K562 (cell line): ENCODE results near the gene CBFA2T2. TPM values are rescaled to one million over a fixed set of nuclear protein-coding genes. Genes with fewer than 3 reads are reported as not detected.
A peak's percentile ranks its signal among the peaks of the same experiment; 100 is the strongest.
"Not testable (repeated sequence)": the region's sequence is repeated elsewhere in the genome, so short reads cannot be mapped to it uniquely, and the experiment has no call there.

Experiments
- ATAC-seq: fragments of 200-7000 bp; cut with Tn5 transposase; 3 replicates; pipeline ENCODE4 v1.9.1; 2020; ENCODE audit warnings: moderate library complexity
- BruUV-seq: library from RNA; stranded (reverse); fragments of 400-500 nt; replicated peaks from 2 replicates; lab custom pipeline; 2021; lab: Mats Ljungman, UMichigan
- CTCF ChIA-PET: fragments of 300-600 bp; formaldehyde crosslinking; extraction: SDS; loops from one replicate; lab custom pipeline; 2021; ENCODE audit warnings: low intra/inter-chr PET ratio; lab: Yijun Ruan, JAX
- POLR2A ChIA-PET: fragments of 300-600, 350-650 bp; sonication (Branson Sonifier 250); formaldehyde crosslinking; extraction: SDS; loops from one replicate; lab custom pipeline; 2021; ENCODE audit warnings: antibody characterized with exemption, inconsistent platforms; lab: Yijun Ruan, JAX
- DNase-seq, 4 experiments: peaks; one replicate each; pipeline versions ENCODE4 v3.0.0 to v3.0.0-alpha.2; 2011 to 2018; ENCODE audit warnings: low spot score in 3 of 4, mixed read lengths in 3 of 4; ENCODE audit errors: extremely low read depth in 1 of 4
- FAIRE-seq: peaks from 2 replicates; lab custom pipeline; 2011; peaks lifted over from hg19 to GRCh38; lab: Jason Lieb, UNC
- H2AFZ ChIP-seq: 2 replicates; pipeline ENCODE4 v1.6.0; 2011; ENCODE audit warnings: low read depth, low read length, control low read depth, inconsistent platforms
- H3K27ac ChIP-seq: fragments of 200-600 bp; 3 replicates; pipeline ENCODE4 v1.8.0; 2011; ENCODE audit warnings: low read depth, mild to moderate bottlenecking, control low read depth, inconsistent platforms, low read length, moderate library complexity, mixed read lengths; ENCODE audit errors: extremely low read depth
- H3K27me3 ChIP-seq, 2 experiments: fragments of 300-600 bp in 1 of 2; 2 replicates in 1 of 2; 3 replicates in 1 of 2; pipeline versions ENCODE4 v1.6.0 to v1.8.0; 2011; ENCODE audit warnings: inconsistent platforms in 2 of 2, low read length in 2 of 2, mild to moderate bottlenecking in 1 of 2, mixed read lengths in 1 of 2, moderate library complexity in 1 of 2; ENCODE audit not compliant: control insufficient read depth in 2 of 2, insufficient read depth in 2 of 2
- H3K36me3 ChIP-seq: fragments of 300-600 bp; 3 replicates; pipeline ENCODE4 v1.8.0; 2011; ENCODE audit warnings: mild to moderate bottlenecking, low read length, inconsistent platforms; ENCODE audit not compliant: control insufficient read depth, insufficient read depth
- H3K4me1 ChIP-seq, 2 experiments: fragments of 200-600 bp in 1 of 2; replicated peaks in 1 of 2; 2 replicates in 1 of 2; 3 replicates in 1 of 2; pipeline versions ENCODE4 v1.5.1 to v1.8.0; 2011; ENCODE audit warnings: inconsistent platforms in 2 of 2, low read length in 2 of 2, mild to moderate bottlenecking in 1 of 2, mixed read lengths in 1 of 2, moderate library complexity in 1 of 2; ENCODE audit not compliant: control insufficient read depth in 2 of 2, insufficient read depth in 2 of 2
- H3K4me2 ChIP-seq: 2 replicates; pipeline ENCODE4 v1.6.1; 2011; ENCODE audit warnings: low read length, control low read depth, inconsistent platforms, mixed read lengths; ENCODE audit not compliant: insufficient read depth
- H3K4me3 ChIP-seq: fragments of 200-600 bp; sonication (generic), shearing (Covaris generic); 2 replicates; pipeline ENCODE4 v1.5.1; 2016; ENCODE audit warnings: control low read depth, inconsistent platforms
- H3K79me2 ChIP-seq: fragments of 200-600 bp; 3 replicates; pipeline ENCODE4 v1.8.0; 2011; ENCODE audit warnings: low read length, inconsistent platforms; ENCODE audit not compliant: control insufficient read depth, insufficient read depth
- H3K9ac ChIP-seq, 2 experiments: 2 replicates each; pipeline versions ENCODE4 v1.6.0 to v1.6.1; 2011; ENCODE audit warnings: low read depth in 2 of 2, low read length in 2 of 2, control low read depth in 1 of 2, inconsistent platforms in 1 of 2, mild to moderate bottlenecking in 1 of 2, mixed read lengths in 1 of 2; ENCODE audit not compliant: insufficient read depth in 1 of 2
- H3K9me1 ChIP-seq: one replicate; pipeline ENCODE4 v1.6.0; 2011; ENCODE audit warnings: inconsistent platforms, mild to moderate bottlenecking, low read length, moderate library complexity; ENCODE audit not compliant: control insufficient read depth, insufficient read depth
- H3K9me3 ChIP-seq: replicated peaks from 2 replicates; pipeline ENCODE4 v1.5.1; 2011; ENCODE audit warnings: low read depth, low read length, inconsistent platforms; ENCODE audit not compliant: control insufficient read depth, insufficient read depth
- H4K20me1 ChIP-seq: replicated peaks from 2 replicates; pipeline ENCODE4 v1.6.1; 2011; ENCODE audit warnings: low read length, inconsistent platforms, mixed read lengths; ENCODE audit not compliant: control insufficient read depth, insufficient read depth
- ARID2 ChIP-seq: fragments of 450-650 bp; IDR thresholded peaks from 2 replicates; pipeline ENCODE4 v1.6.1; 2017; ENCODE audit warnings: antibody characterized with exemption, mild to moderate bottlenecking
- ATF1 ChIP-seq, 2 experiments: fragments of 450-650 bp in 1 of 2; IDR thresholded peaks; 2 replicates each; pipeline ENCODE4 v1.6.1; 2016; ENCODE audit warnings: missing compliant biosample characterization in 1 of 2, missing genetic modification characterization in 1 of 2
- BHLHE40 ChIP-seq: IDR thresholded peaks from 2 replicates; pipeline ENCODE4 v1.6.1; 2011; ENCODE audit warnings: low read length, improper control_type of control experiment
- CREM ChIP-seq: IDR thresholded peaks from 2 replicates; pipeline ENCODE4 v1.6.1; 2014; ENCODE audit warnings: antibody characterized with exemption, low read depth
- CTBP1 ChIP-seq: fragments of 450-650 bp; IDR thresholded peaks from 2 replicates; pipeline ENCODE4 v1.6.1; 2016; ENCODE audit warnings: borderline replicate concordance
- JUN ChIP-seq, 2 experiments: sonication (generic) in 1 of 2; formaldehyde crosslinking in 1 of 2; IDR thresholded peaks; 2 replicates each; pipeline versions ENCODE4 v1.6.1 to v1.8.0; 2012 to 2022; ENCODE audit warnings: borderline replicate concordance in 2 of 2, mild to moderate bottlenecking in 2 of 2, improper control_type of control experiment in 1 of 2, low read depth in 1 of 2, low read length in 1 of 2, missing genetic modification reagents in 1 of 2
- L3MBTL2 ChIP-seq: fragments of 450-650 bp; IDR thresholded peaks from 2 replicates; pipeline ENCODE4 v1.6.1; 2016; ENCODE audit warnings: mild to moderate bottlenecking, moderate library complexity
- PHF21A ChIP-seq: fragments of 450-650 bp; IDR thresholded peaks from 2 replicates; pipeline ENCODE4 v1.6.1; 2017; ENCODE audit warnings: low read depth, borderline replicate concordance
- RAD21 ChIP-seq, 2 experiments: fragments of 250-450 bp in 1 of 2; fragments of 450-650 bp in 1 of 2; sonication (Bioruptor Pico) in 1 of 2; formaldehyde crosslinking in 1 of 2; IDR thresholded peaks in 1 of 2; conservative IDR thresholded peaks in 1 of 2; 2 replicates each; pipeline versions ENCODE4 v1.4.0 to v1.8.0; 2020 to 2022; ENCODE audit warnings: mild to moderate bottlenecking in 2 of 2, moderate library complexity in 1 of 2
- RCOR1 ChIP-seq, 2 experiments: IDR thresholded peaks; 2 replicates each; pipeline ENCODE4 v1.6.1; 2012; ENCODE audit warnings: low read depth in 2 of 2, low read length in 2 of 2, borderline replicate concordance in 1 of 2, improper control_type of control experiment in 1 of 2
- SIN3B ChIP-seq: fragments of 450-650 bp; IDR thresholded peaks from 2 replicates; pipeline ENCODE4 v1.6.1; 2017; ENCODE audit warnings: low read depth, mild to moderate bottlenecking, moderate library complexity
- SMC3 ChIP-seq: conservative IDR thresholded peaks from 2 replicates; pipeline ENCODE4 v1.6.1; 2011; ENCODE audit warnings: low read depth, low read length, improper control_type of control experiment; ENCODE audit not compliant: insufficient read depth
- TEAD1 ChIP-seq, 2 experiments: fragments of 450-650 bp in 1 of 2; sonication (generic) in 1 of 2; formaldehyde crosslinking; IDR thresholded peaks; 2 replicates each; pipeline versions ENCODE4 v1.4.0 to v1.8.0; 2020 to 2022; ENCODE audit warnings: mild to moderate bottlenecking in 2 of 2, missing genetic modification reagents in 1 of 2
- XRCC5 ChIP-seq: fragments of 200-400 bp; formaldehyde crosslinking; IDR thresholded peaks from 2 replicates; pipeline ENCODE4 v1.6.1; 2017; ENCODE audit warnings: low read depth, mild to moderate bottlenecking, low read length
- ZNF384 ChIP-seq: IDR thresholded peaks from 2 replicates; pipeline ENCODE4 v1.6.1; 2012; ENCODE audit warnings: low read depth, low read length, improper control_type of control experiment
- WGBS: fragments of 100-300 bp; shearing (Covaris generic); methylation state at CpG from one replicate; pipeline ENCODE4 v1.1.6; 2016; ENCODE audit warnings: low coverage, mixed read lengths; ENCODE audit not compliant: insufficient coverage; ENCODE audit errors: missing lambda C conversion rate; 5-methylcytosine and 5-hydroxymethylcytosine counted together
- in situ Hi-C: fragments of 300-500 bp; cut with MboI; formaldehyde crosslinking; loops from 4 replicates; pipeline ENCODE4 v1.15.0; 2018; ENCODE audit warnings: inconsistent platforms, mixed read lengths
- intact Hi-C: fragments of 100-400 bp; cut with micrococcal nuclease; formaldehyde crosslinking; loops from 2 replicates; pipeline ENCODE4 v1.14.2; 2022
- polyA plus RNA-seq, 8 experiments: library from polyadenylated mRNA; depleted of rRNA in 4 of 8; stranded (reverse) in 5 of 8; unstranded in 3 of 8; fragments of >200 nt; fragmentation: Nextera tagmentation in 2 of 8; fragmentation: Illumina TruSeq in 1 of 8; extraction: Ambion mirVana in 2 of 8; extraction: Trizol in 1 of 8; gene quantifications; 2 replicates each; pipeline versions ENCODE4 v1.2.1 to v1.2.3, GENCODE V29; 2011 to 2014; ENCODE audit warnings: inconsistent platforms in 1 of 8, missing spikeins in 1 of 8
- total RNA-seq, 7 experiments: library from RNA; depleted of rRNA in 6 of 7; stranded (reverse); fragments of >200 nt in 6 of 7; fragmentation: Illumina TruSeq in 2 of 7; extraction: Trizol in 2 of 7; gene quantifications; 2 replicates each; pipeline versions ENCODE4 v1.2.1 to v1.2.3, GENCODE V29; 2011 to 2021; ENCODE audit warnings: low replicate concordance in 1 of 7
- TF ChIP-seq, protein P1 (sequence below): fragments of 450-650 bp; formaldehyde crosslinking; IDR thresholded peaks from 2 replicates; pipeline ENCODE4 v1.4.0; 2020; ENCODE audit warnings: mild to moderate bottlenecking, moderate library complexity
- TF ChIP-seq, protein P2 (sequence below), 2 experiments: fragments of 450-650 bp in 1 of 2; sonication (generic) in 1 of 2; formaldehyde crosslinking in 1 of 2; IDR thresholded peaks in 1 of 2; conservative IDR thresholded peaks in 1 of 2; 2 replicates each; pipeline versions ENCODE4 v1.6.1 to v1.8.1; 2016 to 2023; ENCODE audit warnings: mild to moderate bottlenecking in 2 of 2, moderate library complexity in 2 of 2, inconsistent platforms in 1 of 2, missing genetic modification reagents in 1 of 2

The CBFA2T2 gene
- total and polyA plus RNA-seq, 9 of the 15 experiments (the other 6 are each of a cell fraction or from before 2014, with no cell fraction given), result 0.27 to 9.6 (median 5.8) TPM

DNA sequence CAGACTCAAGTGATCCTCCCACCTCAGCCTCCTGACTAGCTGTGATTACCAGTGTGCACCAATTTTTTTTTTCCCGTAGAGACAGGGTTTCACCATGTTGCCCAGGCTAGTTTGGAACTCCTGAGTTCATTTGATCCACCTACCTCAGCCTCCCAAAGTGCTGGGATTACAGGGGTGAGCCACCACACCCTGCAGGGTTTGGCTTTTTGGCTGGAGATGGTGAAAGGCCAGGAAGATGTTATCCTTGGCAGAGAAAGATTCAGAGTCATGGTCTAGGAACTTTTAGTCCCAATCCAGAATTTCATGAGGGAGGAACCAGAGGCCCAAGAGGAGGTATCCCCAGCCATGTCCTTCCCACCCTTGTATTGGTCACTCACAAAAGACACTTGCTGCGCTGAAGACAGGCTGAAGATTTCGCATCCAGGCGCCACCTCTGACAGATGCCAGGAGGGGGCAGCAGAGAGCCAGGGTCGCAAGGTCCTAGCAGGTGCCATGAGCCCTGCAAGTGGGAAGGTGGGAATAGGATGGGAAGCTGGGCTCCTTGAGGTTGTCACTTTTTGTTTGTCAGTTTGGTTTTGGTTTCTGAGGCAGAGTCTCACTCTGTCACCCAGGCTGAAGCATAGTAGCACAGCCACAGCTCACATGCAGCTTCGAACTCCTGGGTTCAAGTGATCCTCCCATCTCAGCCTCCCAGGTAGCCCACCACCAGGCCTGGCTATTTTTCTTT, 32.8 kb upstream of the CBFA2T2 start:
- H3K79me2 ChIP-seq; H3K27me3 ChIP-seq; H4K20me1 ChIP-seq; H3K4me3 ChIP-seq; H3K4me1 ChIP-seq; H3K9ac ChIP-seq; H3K9me3 ChIP-seq; H3K36me3 ChIP-seq; H3K27ac ChIP-seq; in situ Hi-C loops; BruUV-seq; H3K9me1 ChIP-seq; H2AFZ ChIP-seq; H3K4me2 ChIP-seq; TF ChIP-seq JUN (CRISPR knock-in tag; IDR thresholded peaks at IDR 0.05; ENCODE audit: borderline replicate concordance); ATF1 (CRISPR knock-in tag; IDR thresholded peaks at IDR 0.05): not testable (repeated sequence)
- DNase-seq (peak; percentile 72 to 87 (median 83)), ATAC-seq (peak; percentile 96), FAIRE-seq (peak; percentile 93)
- intact Hi-C loops, result loop anchor here (2.0 kb wide), 1 partner anchor 196 kb away; no protein-coding TSS in a partner anchor
- ChIA-PET CTCF (interaction anchor here (0.5 to 1.1 kb wide), 4 partner anchors 142 to 211 kb away, joined by 3 to 8 read pairs (median 4); no protein-coding TSS in a partner anchor), POLR2A (interaction anchor here (0.6 kb wide), 1 partner anchor 13 kb away, joined by 3 read pairs; the partner anchor contains the start of gene SNTA1)
- WGBS, result 23% methylated on average over 5 of the region's 6 CpGs
- TF ChIP-seq BHLHE40, result 0 out of 2 replicates have a peak, but pooled peaks have one; percentile 45
- TF ChIP-seq PHF21A, result 0 out of 2 replicates have a peak, but pooled peaks have one; percentile 31
- TF ChIP-seq JUN (IDR thresholded peaks at IDR 0.05; ENCODE audit: borderline replicate concordance, low read depth, low read length), result 0 out of 2 replicates have a peak, but pooled peaks have one; percentile 23
- TF ChIP-seq XRCC5, result peak; percentile 89
- TF ChIP-seq ZNF384, result peak; percentile 22; the same call in 1 of the 2 replicates
- peak; percentile 23; the same call in 1 of the 2 replicates for TF ChIP-seq SIN3B
- TF ChIP-seq CTBP1, result peak; percentile 43; the same call in 1 of the 2 replicates
- peak; percentile 39; the same call in 1 of the 2 replicates for TF ChIP-seq CREM
- peak; percentile 86 to 93 for TF ChIP-seq RAD21 (CRISPR knock-in tag; conservative IDR thresholded peaks at IDR 0.05 in 1 of 2, IDR thresholded peaks at IDR 0.05 in 1 of 2)
- TF ChIP-seq SMC3, result peak; percentile 90
- TF ChIP-seq ATF1 (tag; IDR thresholded peaks at IDR 0.05), result 0 out of 2 replicates have a peak, but pooled peaks have one; percentile 15
- TF ChIP-seq, protein P1, sequence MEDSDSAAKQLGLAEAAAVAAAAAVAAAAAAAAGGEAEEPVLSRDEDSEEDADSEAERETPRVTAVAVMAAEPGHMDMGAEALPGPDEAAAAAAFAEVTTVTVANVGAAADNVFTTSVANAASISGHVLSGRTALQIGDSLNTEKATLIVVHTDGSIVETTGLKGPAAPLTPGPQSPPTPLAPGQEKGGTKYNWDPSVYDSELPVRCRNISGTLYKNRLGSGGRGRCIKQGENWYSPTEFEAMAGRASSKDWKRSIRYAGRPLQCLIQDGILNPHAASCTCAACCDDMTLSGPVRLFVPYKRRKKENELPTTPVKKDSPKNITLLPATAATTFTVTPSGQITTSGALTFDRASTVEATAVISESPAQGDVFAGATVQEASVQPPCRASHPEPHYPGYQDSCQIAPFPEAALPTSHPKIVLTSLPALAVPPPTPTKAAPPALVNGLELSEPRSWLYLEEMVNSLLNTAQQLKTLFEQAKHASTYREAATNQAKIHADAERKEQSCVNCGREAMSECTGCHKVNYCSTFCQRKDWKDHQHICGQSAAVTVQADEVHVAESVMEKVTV (CRISPR knock-in tag), result peak; percentile 83
- 0 out of 2 replicates have a peak, but pooled peaks have one; percentile 33 for TF ChIP-seq L3MBTL2
- TF ChIP-seq RCOR1 (IDR thresholded peaks at IDR 0.05; ENCODE audit: borderline replicate concordance in 1 of 2, low read depth in 2 of 2, low read length in 2 of 2), result peak in 1 of 2 experiments; percentile 73; a peak in 1 of 4 replicates
- peak in 1 of 2 experiments; percentile 67; a peak in 1 of 4 replicates for TF ChIP-seq TEAD1 (CRISPR knock-in tag; IDR thresholded peaks at IDR 0.05)
- TF ChIP-seq ARID2, result peak; percentile 91
- TF ChIP-seq, protein P2, sequence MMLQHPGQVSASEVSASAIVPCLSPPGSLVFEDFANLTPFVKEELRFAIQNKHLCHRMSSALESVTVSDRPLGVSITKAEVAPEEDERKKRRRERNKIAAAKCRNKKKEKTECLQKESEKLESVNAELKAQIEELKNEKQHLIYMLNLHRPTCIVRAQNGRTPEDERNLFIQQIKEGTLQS (IDR thresholded peaks at IDR 0.05), result not testable (repeated sequence)
- TF ChIP-seq, protein P2 (CRISPR knock-in tag; conservative IDR thresholded peaks at IDR 0.05), result 0 out of 2 replicates have a peak, but pooled peaks have one; percentile 28
